ENCODE measurements around the gene PARS2.
"Not testable (repeated sequence)": the region's sequence is repeated elsewhere in the genome, so short reads cannot be mapped to it uniquely, and the experiment has no call there.

PARS2 gene

GRCh38 chr1:54800041-54800898, 35.9 kb upstream of the PARS2 start:
- peak; percentile 8 for DNase-seq (ENCODE audit: low spot score)

- peak; percentile 89 for DNase-seq (ENCODE audit: low spot score)
Observed at GRCh38 chr1:54798769-54799641, 34.7 kb upstream of the PARS2 start.

- no peak for DNase-seq (ENCODE audit: low spot score)
Observed at GRCh38 chr1:54798206-54798605, 33.9 kb upstream of the PARS2 start.

- DNase-seq (ENCODE audit: low spot score), result no peak
Observed at GRCh38 chr1:54796902-54797301, 32.6 kb upstream of the PARS2 start.

GRCh38 chr1:54795841-54796468, 31.6 kb upstream of the PARS2 start:
- DNase-seq (ENCODE audit: low spot score), result peak; percentile 27

- peak; percentile 35 for DNase-seq (ENCODE audit: low spot score)
Observed at GRCh38 chr1:54795356-54795665, 31.0 kb upstream of the PARS2 start.

GRCh38 chr1:54794451-54795355, 30.4 kb upstream of the PARS2 start:
- DNase-seq (ENCODE audit: low spot score), result peak; percentile 79

GRCh38 chr1:54792686-54793282, 28.5 kb upstream of the PARS2 start:
- no peak for DNase-seq (ENCODE audit: low spot score)

- peak; percentile 64 for DNase-seq (ENCODE audit: low spot score)
Observed at GRCh38 chr1:54791880-54792522, 27.7 kb upstream of the PARS2 start.

- no peak for DNase-seq (ENCODE audit: low spot score)
Observed at GRCh38 chr1:54788459-54788858, 24.1 kb upstream of the PARS2 start.

GRCh38 chr1:54787604-54788003, 23.3 kb upstream of the PARS2 start:
- DNase-seq (ENCODE audit: low spot score), result no peak

- no peak for DNase-seq (ENCODE audit: low spot score)
Observed at GRCh38 chr1:54786778-54787177, 22.5 kb upstream of the PARS2 start.

- no peak for DNase-seq (ENCODE audit: low spot score)
Observed at GRCh38 chr1:54784066-54784465, 19.7 kb upstream of the PARS2 start.

- no peak for DNase-seq (ENCODE audit: low spot score)
Observed at GRCh38 chr1:54782588-54782987, 18.3 kb upstream of the PARS2 start.

- no peak for DNase-seq (ENCODE audit: low spot score)
Observed at GRCh38 chr1:54782156-54782555, 17.8 kb upstream of the PARS2 start.

- no peak for DNase-seq (ENCODE audit: low spot score)
Observed at GRCh38 chr1:54781023-54781723, 16.9 kb upstream of the PARS2 start.

GRCh38 chr1:54777431-54777830, 13.1 kb upstream of the PARS2 start:
- DNase-seq (ENCODE audit: low spot score), result no peak

- DNase-seq (ENCODE audit: low spot score), result no peak
Observed at GRCh38 chr1:54777011-54777410, 12.7 kb upstream of the PARS2 start.

- DNase-seq (ENCODE audit: low spot score), result not testable (repeated sequence)
Observed at GRCh38 chr1:54775828-54776721, 11.8 kb upstream of the PARS2 start.
